LNCAP (cell line): ENCODE results near the gene NEK11.

Experiments used
- TF ChIP-seq, protein P1 (sequence below): fragments of 450-650 bp; IDR thresholded peaks from 2 replicates; pipeline ENCODE4 v1.5.1; 2017; ENCODE audit warnings: mild to moderate bottlenecking

NEK11 gene

DNA sequence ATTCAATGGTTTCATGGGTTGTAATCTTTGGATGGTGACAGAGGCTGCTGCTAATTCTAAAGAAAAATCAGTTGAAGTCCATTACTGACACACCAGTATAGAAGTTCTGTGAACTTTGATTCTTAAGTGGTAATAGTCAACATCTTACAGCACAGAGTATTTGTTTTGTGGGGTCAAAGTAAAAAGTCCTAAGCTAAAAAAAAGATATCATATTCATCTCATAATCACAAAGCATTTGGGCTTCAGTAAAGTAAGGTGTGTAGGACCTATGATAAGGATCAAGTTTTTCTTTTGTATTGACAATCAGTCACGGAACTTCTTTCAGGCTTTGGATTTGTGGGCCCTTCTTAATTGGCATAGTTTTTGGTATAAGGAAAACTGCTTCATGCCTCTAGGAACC is 1.1 kb upstream of the NEK11 start:
- TF ChIP-seq, protein P1, sequence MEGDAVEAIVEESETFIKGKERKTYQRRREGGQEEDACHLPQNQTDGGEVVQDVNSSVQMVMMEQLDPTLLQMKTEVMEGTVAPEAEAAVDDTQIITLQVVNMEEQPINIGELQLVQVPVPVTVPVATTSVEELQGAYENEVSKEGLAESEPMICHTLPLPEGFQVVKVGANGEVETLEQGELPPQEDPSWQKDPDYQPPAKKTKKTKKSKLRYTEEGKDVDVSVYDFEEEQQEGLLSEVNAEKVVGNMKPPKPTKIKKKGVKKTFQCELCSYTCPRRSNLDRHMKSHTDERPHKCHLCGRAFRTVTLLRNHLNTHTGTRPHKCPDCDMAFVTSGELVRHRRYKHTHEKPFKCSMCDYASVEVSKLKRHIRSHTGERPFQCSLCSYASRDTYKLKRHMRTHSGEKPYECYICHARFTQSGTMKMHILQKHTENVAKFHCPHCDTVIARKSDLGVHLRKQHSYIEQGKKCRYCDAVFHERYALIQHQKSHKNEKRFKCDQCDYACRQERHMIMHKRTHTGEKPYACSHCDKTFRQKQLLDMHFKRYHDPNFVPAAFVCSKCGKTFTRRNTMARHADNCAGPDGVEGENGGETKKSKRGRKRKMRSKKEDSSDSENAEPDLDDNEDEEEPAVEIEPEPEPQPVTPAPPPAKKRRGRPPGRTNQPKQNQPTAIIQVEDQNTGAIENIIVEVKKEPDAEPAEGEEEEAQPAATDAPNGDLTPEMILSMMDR: no peak

DNA sequence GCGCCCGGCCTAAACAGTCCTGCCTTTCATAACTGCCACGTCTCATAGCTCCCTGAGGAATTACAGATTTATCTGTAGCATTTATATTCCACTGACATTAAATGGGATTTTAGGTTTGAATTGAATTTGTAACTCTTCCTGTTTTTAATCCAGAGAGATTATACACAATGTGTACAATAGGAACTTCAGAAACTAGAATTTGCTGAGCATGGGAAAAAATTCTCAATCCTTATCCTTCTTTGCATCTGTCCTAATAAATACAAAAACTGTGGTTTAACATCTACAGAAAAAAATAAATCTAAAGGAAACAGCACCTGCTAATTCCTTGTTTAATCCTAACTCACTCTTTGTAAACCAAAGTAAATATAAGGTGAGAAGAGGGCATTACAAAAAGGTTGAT is 2.2 kb downstream of the NEK11 start:
- TF ChIP-seq, protein P1: no peak

DNA sequence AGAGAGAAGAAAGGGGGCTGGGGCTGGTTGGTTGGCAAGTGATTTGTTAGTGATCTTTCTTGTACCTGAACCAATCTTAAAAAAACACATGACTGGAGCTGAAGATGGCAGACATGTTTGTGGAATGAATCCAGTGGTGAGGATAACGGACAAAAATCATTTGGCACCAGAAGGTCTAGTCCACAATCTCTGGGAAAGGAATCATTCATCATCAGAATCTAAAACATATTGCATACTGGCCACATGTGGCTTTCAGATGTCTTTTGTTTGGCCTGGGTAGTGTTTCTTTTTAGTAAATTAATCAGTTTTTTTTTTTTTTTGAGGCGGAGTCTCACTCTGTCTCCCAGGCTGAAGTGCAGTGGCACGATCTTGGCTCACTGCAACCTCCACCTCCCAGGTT is 5.0 kb downstream of the NEK11 start:
- TF ChIP-seq, protein P1: no peak

DNA sequence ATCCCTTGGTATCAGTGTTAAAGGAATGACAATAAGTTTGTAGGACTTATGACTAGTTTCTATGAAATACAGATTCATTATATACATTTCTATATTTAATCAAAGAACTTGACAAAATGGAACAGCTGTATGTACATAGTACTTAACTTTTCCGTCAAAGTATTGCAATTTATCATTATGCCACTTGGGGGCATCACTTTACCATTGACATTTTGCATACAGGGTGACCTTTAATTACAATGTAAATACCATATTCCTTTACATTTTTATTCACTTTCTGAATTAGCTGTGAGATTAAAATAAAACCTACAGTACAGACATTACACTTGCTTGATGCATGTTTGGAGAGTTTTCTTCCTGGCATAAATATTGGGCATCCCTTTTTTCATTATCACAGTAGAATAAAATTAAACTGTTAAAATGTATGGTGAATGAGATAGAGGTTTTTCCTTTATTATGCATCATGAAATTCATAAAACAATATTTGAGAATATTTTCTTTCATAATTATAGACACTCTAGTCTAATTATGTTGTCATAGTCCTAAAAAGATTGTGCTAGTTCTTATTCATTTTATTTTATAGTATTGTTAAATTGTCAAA is 6.9 kb downstream of the NEK11 start:
- TF ChIP-seq, protein P1: peak; percentile 80

DNA sequence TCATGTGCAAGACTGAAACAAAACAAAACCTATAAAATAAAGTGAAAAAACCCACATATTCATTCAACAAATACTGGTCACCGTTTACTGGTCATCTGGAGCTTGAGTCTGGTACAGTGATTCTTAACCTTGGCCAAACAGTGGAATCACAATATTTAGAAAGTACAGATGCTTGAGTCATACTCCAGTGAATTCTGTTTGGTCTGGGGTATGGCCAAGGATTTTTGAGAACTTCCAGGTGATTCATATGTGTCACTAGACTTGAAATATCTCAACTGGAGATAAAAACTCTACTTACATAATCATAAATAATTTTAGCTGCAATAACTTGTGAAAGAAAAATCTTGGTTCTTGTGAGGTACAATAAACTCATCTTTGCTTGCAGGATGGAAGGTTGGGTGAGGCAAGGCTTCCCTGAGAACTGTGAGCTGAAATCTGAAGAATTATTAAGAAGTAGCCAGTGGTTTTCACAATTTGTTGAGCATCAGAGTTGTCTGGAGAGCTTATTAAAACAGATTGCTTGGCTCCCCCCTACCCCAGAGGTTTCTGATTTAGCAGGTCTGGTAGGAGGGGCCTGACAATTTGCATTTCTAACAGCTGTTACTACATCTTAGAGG is 9.6 kb downstream of the NEK11 start:
- TF ChIP-seq, protein P1: no peak

DNA sequence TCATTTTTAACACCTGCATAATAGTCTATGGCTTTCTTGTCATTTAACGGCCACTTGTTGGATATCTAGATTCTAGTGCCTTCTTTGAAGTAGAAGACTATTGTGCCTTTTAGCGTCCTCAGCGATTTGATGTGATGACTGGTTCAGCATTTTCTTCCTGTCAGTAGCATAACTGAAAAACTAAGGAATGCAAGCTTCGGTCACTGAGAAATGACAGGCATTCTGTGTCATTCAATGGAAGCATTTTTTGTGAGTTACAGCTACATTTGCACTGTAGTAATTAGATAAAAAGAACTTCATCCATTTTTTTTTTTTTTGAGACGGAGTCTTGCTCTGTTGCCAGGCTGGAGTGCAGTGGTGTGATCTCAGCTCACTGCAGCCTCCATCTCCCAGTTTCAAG is 10.3 kb downstream of the NEK11 start:
- TF ChIP-seq, protein P1: no peak

DNA sequence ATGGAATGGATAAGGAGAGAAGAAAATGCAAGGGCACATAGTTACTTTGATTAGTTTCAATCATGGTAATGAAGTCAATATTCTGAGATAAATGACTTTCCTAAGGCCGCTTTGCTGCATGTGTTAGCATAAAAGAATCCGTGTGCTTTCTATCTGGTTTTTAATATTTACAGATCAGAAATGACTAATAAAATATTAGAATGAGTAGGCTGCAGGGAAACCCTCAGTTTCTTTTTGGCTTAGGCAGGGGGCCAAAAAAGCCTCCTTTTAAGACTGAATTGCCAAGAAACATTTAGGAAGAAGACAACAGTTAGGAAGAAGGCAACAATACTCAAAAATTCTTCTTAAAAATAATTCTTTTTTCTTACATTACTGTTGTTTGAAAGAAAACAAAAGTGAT is 11.6 kb downstream of the NEK11 start:
- TF ChIP-seq, protein P1: no peak
